DMS53 treated with DMSO at 0.1 percent for 48 hours (cell line): ENCODE data around the gene GGA1.

Experiments
- DNase-seq: peaks from one replicate; lab custom pipeline; 2025; ENCODE audit not compliant: unreplicated experiment; lab: John Stamatoyannopoulos, UW

GGA1 gene

GRCh38 chr22:37669586-37669985 lies 61.0 kb downstream of the GGA1 start:
- DNase-seq: no peak

DNA sequence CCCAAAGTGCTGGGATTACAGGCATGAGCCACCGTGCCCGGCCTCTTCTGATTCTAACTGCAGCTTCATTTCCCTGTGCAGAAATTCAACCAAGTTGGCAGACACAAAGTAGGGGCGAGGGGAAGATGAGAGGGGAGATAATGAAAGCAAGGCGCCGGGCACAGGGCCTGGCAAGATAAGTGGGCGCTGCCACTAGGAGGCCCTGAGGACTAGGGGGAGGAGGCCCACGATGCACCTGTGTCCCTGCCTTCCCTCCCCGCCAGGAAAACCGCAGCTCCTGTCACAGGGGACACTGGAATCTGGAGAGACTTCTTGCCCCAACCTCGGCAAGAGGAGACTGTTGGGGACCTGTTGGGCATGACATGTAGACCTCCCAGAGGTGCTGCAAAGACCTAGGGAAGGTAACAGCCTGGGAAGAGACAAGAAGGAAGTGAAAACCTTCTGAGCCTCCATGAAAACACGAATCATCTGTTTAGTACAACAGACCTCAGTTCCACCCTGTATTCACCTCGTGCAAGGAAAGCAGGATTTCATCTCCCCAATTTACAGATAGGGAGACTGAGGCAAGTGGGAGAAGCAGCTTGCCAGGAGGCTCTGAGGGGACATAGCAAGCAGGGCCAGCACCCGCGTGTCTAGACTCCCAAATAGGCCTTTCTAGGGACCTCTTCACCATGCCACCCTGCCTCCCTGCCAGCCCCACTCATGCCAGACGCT lies 63.7 kb downstream of the GGA1 start:
- no peak for DNase-seq

DNA sequence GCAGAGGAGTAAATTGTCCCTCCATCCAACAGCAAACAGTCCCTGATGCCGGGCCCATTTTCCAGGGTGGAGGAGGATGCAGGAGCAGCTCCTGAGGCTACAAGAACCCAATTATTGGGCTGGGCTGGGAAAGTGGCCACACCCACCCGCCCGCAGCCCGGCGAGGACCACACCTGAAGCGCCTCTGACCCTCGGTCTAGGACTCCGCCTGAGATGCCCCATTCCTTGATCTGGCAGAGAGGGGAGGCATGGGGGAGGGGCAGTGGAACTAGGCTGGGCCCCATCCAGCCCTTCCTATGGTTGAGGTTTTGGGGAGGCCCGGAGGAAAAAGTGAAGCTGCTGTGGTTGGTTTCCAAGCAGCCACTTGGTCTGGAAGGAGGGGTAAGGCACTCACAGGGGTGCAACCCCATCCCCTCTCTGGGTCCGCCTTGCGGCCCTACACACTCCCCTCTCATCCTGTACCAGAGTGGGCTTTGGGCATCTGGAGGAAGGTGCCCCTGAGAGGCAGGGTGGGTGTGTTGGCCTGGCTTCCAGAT lies 64.4 kb downstream of the GGA1 start:
- no peak for DNase-seq

GRCh38 chr22:37674248-37674647 lies 65.6 kb downstream of the GGA1 start:
- no peak for DNase-seq

DNA sequence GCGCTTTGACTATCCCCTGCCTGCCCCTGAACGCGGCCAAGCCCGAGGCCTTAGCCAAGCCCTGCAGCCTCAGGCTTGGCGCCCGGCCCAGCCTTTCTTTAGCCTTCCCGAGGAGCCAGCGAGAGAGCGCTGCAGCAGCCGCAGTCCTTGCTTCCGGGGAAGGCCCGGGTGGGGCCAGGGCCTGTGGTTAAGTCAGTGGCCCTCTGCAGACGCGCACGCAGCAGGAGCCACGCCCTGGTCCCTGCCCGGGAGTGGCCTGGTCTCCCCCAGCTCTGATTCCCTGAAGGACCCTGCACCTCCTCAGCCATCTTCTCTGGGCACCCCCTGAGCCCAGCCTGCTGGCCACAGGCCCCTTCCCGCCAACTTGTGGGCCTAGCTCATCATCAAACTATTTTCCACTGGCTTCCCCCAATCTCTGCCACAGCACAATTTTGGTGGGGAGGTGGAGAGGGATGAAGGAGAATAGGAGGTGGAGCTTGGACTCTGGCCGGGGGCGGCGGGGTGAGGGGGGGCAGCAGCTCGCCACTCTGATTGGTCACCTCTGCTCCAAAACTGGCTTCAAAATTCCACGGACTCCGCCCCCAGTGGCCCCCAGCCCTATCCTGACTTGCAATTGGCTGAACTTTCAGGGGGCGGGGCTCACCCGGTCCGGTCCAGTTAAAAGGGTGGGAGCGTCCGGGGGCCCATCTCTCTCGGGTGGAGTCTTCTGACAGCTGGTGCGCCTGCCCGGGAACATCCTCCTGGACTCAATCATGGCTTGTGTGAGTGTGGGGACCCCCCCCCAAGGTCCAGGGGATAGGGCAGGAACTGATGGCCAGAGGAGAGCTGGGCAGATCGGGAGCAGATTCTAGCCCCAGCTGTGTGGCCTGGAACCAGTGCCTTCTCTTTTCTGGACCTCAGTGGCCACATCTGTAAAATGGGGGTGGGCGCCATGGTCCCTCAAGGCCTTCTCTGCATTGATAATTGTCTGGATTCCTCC lies 66.6 kb downstream of the GGA1 start, which contains the start of gene LGALS1:
LGALS1 (plus strand) TSS at position 686 of the 979 bp plus-strand sequence; CDS start at position 753, 67 bp downstream.
- DNase-seq: no peak

- DNase-seq: no peak
Measured at GRCh38 chr22:37675930-37676735, 67.5 kb downstream of the GGA1 start.

DNA sequence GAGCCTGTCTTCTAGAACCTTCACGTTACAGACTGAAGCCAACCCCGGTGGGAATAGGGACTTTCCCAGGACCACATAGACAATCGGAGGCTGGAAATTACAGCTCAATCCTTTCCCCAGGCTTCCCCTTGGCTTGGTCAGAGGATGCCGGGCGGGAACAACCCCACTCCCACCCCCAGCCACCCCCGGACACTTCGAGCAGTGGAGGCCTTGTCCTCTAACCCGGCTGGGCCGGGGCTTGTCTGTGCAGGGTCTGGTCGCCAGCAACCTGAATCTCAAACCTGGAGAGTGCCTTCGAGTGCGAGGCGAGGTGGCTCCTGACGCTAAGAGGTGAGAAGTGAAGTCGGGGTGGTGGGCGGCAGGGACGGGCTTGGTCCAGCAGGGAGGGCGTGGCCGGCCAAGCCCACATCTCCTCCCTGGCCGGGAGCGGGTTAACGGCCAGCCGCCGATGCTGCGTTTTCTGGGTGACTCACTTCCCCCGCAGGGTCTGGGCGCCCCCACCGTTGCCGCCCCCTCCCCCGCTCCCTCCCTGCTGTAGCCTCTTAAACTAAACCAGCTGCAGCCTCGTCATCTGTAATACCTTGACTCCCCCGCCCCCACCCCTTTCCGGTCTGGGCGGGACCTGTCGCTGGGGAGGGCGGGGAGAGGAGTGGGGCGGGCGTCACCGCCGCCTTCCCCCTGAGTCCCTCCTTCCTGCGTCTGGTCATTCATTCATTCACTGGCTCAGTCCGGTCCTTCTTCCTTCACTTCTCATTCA lies 68.3 kb downstream of the GGA1 start:
- DNase-seq: peak; percentile 19

DNA sequence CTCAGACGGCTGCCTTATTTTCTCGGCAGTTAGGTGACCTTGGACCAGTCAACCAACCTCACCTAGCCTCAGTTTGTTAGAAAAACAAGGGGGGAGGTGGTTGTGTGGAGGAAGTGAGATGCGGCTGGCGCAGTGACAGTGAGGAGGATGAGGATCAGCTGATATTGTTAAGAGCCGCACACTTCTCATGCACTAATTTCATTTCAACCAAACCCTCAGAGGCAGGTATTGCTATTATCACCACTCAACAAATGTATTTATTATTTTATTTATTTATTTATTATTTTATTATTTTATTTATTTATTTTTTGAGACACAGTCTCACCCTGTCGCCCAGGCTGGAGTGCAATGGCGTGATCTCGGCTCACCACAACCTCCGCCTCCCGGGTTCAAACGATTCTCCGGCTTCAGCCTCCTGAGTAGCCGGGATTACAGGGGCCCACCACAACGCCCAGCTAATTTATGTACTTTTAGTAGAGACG lies 68.9 kb downstream of the GGA1 start:
- no peak for DNase-seq

DNA sequence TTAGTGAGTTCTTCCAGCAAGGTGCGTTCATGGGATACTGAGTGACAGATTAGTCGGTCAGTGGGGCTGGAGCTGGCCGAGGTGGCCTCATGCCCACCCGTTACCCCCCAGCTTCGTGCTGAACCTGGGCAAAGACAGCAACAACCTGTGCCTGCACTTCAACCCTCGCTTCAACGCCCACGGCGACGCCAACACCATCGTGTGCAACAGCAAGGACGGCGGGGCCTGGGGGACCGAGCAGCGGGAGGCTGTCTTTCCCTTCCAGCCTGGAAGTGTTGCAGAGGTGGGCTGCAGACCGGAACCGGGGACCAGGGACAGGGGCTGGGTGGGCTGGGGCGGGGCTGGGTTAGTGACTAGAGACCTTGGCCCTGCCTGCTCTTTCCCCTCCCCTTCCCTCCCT lies 69.7 kb downstream of the GGA1 start:
- DNase-seq: no peak

DNA sequence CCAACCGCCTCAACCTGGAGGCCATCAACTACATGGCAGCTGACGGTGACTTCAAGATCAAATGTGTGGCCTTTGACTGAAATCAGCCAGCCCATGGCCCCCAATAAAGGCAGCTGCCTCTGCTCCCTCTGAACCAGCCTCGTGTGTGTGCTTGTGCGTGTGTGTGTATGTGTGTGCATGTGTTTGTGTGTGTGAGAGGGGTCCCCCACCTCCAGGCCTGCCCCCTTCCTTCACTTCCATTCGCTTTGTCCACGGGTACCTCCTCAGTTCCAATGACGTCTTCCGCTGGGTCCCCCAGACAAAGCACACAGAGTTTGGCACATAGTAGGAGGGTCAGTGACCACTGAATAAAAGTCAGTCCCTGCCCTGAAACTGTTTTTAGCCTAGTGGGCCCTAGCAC lies 71.0 kb downstream of the GGA1 start:
- no peak for DNase-seq

GRCh38 chr22:37680191-37680851 lies 71.7 kb downstream of the GGA1 start:
- DNase-seq: no peak

- DNase-seq: no peak
Measured at GRCh38 chr22:37681001-37681424, 72.4 kb downstream of the GGA1 start.

- DNase-seq: peak; percentile 23
Measured at GRCh38 chr22:37681556-37682049, 73.0 kb downstream of the GGA1 start.
